HG03159 (cell line): Measurements from ENCODE around the gene INPP4B.

Source experiments
- ATAC-seq: cut with Tn5 transposase; IDR thresholded peaks from one replicate; pipeline ENCODE4 v1.9.1; 2021; ENCODE audit warnings: mild to moderate bottlenecking, moderate library complexity; ENCODE audit not compliant: unreplicated experiment

INPP4B gene

GRCh38 chr4:142356118-142356759 is 489.9 kb downstream of the INPP4B start:
- no peak for ATAC-seq

GRCh38 chr4:142355421-142355930 is 490.6 kb downstream of the INPP4B start:
- ATAC-seq: no peak

GRCh38 chr4:142354794-142355420 is 491.2 kb downstream of the INPP4B start:
- no peak for ATAC-seq

GRCh38 chr4:142354041-142354440 is 492.1 kb downstream of the INPP4B start:
- no peak for ATAC-seq

GRCh38 chr4:142353149-142353738 is 492.9 kb downstream of the INPP4B start:
- peak; percentile 61 for ATAC-seq

GRCh38 chr4:142352712-142353111 is 493.4 kb downstream of the INPP4B start:
- no peak for ATAC-seq

GRCh38 chr4:142351958-142352357 is 494.1 kb downstream of the INPP4B start:
- ATAC-seq: no peak

GRCh38 chr4:142350871-142351270 is 495.2 kb downstream of the INPP4B start:
- no peak for ATAC-seq

GRCh38 chr4:142348613-142349021 is 497.5 kb downstream of the INPP4B start:
- no peak for ATAC-seq

- ATAC-seq: no peak
Measured at GRCh38 chr4:142347241-142347640, 498.9 kb downstream of the INPP4B start.

GRCh38 chr4:142345924-142346323 is 500.2 kb downstream of the INPP4B start:
- ATAC-seq: no peak

- no peak for ATAC-seq
Measured at GRCh38 chr4:142341268-142341667, 504.8 kb downstream of the INPP4B start.

GRCh38 chr4:142339053-142339452 is 507.0 kb downstream of the INPP4B start:
- no peak for ATAC-seq

GRCh38 chr4:142336251-142336934 is 509.7 kb downstream of the INPP4B start:
- no peak for ATAC-seq

- ATAC-seq: no peak
Measured at GRCh38 chr4:142334931-142335330, 511.2 kb downstream of the INPP4B start.

GRCh38 chr4:142331646-142332045 is 514.5 kb downstream of the INPP4B start:
- ATAC-seq: no peak

GRCh38 chr4:142331132-142331531 is 515.0 kb downstream of the INPP4B start:
- ATAC-seq: no peak

GRCh38 chr4:142330311-142330710 is 515.8 kb downstream of the INPP4B start:
- ATAC-seq: no peak

GRCh38 chr4:142329313-142329712 is 516.8 kb downstream of the INPP4B start:
- ATAC-seq: no peak

- no peak for ATAC-seq
Measured at GRCh38 chr4:142326181-142326580, 519.9 kb downstream of the INPP4B start.

GRCh38 chr4:142324572-142324971 is 521.5 kb downstream of the INPP4B start:
- ATAC-seq: peak; percentile 59

- ATAC-seq: no peak
Measured at GRCh38 chr4:142322996-142323395, 523.1 kb downstream of the INPP4B start.
